Body of pancreas (tissue), 4 donors: Measurements from ENCODE around the gene CARS2.

Source experiments
- POLR2A ChIP-seq, 3 donors: fragments of 450-650 bp; IDR thresholded peaks; one replicate each; pipeline ENCODE4 v1.6.1; 2016; ENCODE audit warnings: antibody characterized with exemption in 3 of 3, mild to moderate bottlenecking in 2 of 3
- TF ChIP-seq, protein P1 (sequence below), 7 experiments: fragments of 450-650 bp in 4 of 7; fragments of 200-600 bp in 3 of 7; sonication (generic) in 3 of 7; IDR thresholded peaks; one replicate each; pipeline ENCODE4 v1.5.1; 2016 to 2019; ENCODE audit warnings: antibody characterized with exemption in 7 of 7

DNA sequence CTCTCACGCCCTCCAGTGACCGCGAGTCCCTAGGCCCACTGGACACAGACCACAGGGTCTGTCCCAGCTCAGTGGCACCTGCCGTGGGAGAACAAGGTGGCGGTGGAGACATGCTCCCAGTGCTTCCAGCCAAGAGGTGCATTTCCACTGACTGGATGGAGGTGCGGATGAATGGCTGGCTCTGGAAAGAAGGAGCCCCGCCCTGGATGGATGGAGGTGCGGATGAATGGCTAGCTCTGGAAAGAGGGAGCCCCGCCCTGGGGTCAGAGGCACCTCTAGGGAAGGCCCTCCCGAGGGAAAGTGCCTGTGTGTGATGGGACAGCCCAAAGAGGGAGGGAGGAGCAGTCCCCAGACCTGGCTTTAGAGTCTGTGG lies 58.6 kb downstream of the CARS2 start:
- TF ChIP-seq, protein P1, sequence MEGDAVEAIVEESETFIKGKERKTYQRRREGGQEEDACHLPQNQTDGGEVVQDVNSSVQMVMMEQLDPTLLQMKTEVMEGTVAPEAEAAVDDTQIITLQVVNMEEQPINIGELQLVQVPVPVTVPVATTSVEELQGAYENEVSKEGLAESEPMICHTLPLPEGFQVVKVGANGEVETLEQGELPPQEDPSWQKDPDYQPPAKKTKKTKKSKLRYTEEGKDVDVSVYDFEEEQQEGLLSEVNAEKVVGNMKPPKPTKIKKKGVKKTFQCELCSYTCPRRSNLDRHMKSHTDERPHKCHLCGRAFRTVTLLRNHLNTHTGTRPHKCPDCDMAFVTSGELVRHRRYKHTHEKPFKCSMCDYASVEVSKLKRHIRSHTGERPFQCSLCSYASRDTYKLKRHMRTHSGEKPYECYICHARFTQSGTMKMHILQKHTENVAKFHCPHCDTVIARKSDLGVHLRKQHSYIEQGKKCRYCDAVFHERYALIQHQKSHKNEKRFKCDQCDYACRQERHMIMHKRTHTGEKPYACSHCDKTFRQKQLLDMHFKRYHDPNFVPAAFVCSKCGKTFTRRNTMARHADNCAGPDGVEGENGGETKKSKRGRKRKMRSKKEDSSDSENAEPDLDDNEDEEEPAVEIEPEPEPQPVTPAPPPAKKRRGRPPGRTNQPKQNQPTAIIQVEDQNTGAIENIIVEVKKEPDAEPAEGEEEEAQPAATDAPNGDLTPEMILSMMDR (IDR thresholded peaks at IDR 0.05) = no peak
- TF ChIP-seq POLR2A (IDR thresholded peaks at IDR 0.05) = no peak
